H1 (cell line): ENCODE results near the gene POLD1. TPM values are rescaled to one million over a fixed set of nuclear protein-coding genes. Genes with fewer than 3 reads are reported as not detected.

Source experiments
- CHD7 ChIP-seq: fragments of 300-600 bp; sonication (generic); IDR thresholded peaks from 2 replicates; pipeline ENCODE4 v1.7.1; 2012; ENCODE audit warnings: low read length, moderate library complexity, mild to moderate bottlenecking, inconsistent platforms; ENCODE audit not compliant: insufficient replicate concordance
- CTBP2 ChIP-seq: IDR thresholded peaks from 2 replicates; pipeline ENCODE4 v1.7.0; 2011; ENCODE audit warnings: borderline replicate concordance, mild to moderate bottlenecking, moderate library complexity, mixed read lengths, low read length; ENCODE audit not compliant: insufficient read depth, insufficient read length
- KDM1A ChIP-seq: fragments of 200-600, 300-600 bp; sonication (generic); IDR thresholded peaks from 2 replicates; pipeline ENCODE4 v1.7.1; 2016; ENCODE audit warnings: mild to moderate bottlenecking, low read length, borderline replicate concordance
- MAFK ChIP-seq: IDR thresholded peaks from 2 replicates; pipeline ENCODE4 v1.6.1; 2012; ENCODE audit warnings: low read depth, mild to moderate bottlenecking, improper control_type of control experiment, low read length
- NRF1 ChIP-seq: IDR thresholded peaks from 2 replicates; pipeline ENCODE4 v1.6.1; 2011; ENCODE audit warnings: mild to moderate bottlenecking, low read depth, low read length, improper control_type of control experiment
- RFX5 ChIP-seq: IDR thresholded peaks from 2 replicates; pipeline ENCODE4 v1.6.1; 2011; ENCODE audit warnings: low read depth, low read length, improper control_type of control experiment, borderline replicate concordance
- SP2 ChIP-seq: IDR thresholded peaks from 2 replicates; pipeline ENCODE4 v1.6.1; 2012; ENCODE audit warnings: mild to moderate bottlenecking, low read length, inconsistent platforms
- ZNF274 ChIP-seq: IDR thresholded peaks from 2 replicates; pipeline ENCODE4 v1.7.0; 2012; ENCODE audit warnings: low read length, borderline replicate concordance; ENCODE audit errors: extremely low read depth
- polyA plus RNA-seq, 7 experiments: library from polyadenylated mRNA; depleted of rRNA in 3 of 7; stranded (reverse) in 5 of 7; unstranded in 2 of 7; fragments of >200 nt in 5 of 7; fragments of 200-250 nt in 2 of 7; gene quantifications; 1 replicate in 5 of 7; 2 replicates in 1 of 7; 4 replicates in 1 of 7; pipeline versions ENCODE4 v1.2.1 to v1.2.3, GENCODE V29; 2011 to 2013; ENCODE audit warnings: missing spikeins in 2 of 7, mixed read lengths in 2 of 7
- total RNA-seq: library from RNA; stranded (reverse); fragmentation: NEBNext Ultra II Directional; extraction: Animal tissue kit (Norgen Biotek cat#: 25700); gene quantifications from 2 replicates; pipeline ENCODE4 v1.2.1, GENCODE V29; 2021

POLD1 gene
- total and polyA plus RNA-seq, 2 of the 8 experiments (the other 6 are each of a cell fraction or from before 2014, with no cell fraction given), result 141 to 142 TPM

DNA sequence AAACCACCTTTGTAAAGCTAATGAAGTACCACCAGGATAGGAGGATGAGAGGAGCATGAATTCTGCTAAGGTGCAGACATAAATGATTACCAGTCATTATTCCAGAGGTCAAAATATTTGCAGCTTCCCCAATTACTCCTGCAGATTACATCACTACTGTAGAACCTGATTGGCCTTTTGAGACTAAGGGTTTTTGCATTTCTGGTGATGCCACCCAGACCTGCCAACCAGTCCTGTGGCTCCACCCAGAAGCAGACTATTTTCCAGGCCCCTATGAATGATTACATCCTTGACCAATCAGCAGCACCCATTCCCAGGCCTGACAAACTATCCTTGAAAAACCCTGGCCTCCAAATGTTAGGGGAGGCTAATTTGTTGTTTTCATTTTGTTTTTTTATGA, 43.8 kb upstream of the POLD1 start (continued):
- TF ChIP-seq CHD7, result no peak
- no peak for TF ChIP-seq RFX5
- TF ChIP-seq SP2, result no peak
- no peak for TF ChIP-seq MAFK
- no peak for TF ChIP-seq ZNF274
- no peak for TF ChIP-seq NRF1
- TF ChIP-seq CTBP2, result no peak
- TF ChIP-seq KDM1A, result no peak
